NCI-H2107 treated with DMSO at 0.1 percent for 48 hours (cell line): ENCODE data around the gene TRMT13.
A peak's percentile ranks its signal among the peaks of the same experiment; 100 is the strongest.

ENCODE experiments used
- DNase-seq: peaks from one replicate; lab custom pipeline; 2025; ENCODE audit not compliant: unreplicated experiment; lab: John Stamatoyannopoulos, UW

The TRMT13 gene, protein sequence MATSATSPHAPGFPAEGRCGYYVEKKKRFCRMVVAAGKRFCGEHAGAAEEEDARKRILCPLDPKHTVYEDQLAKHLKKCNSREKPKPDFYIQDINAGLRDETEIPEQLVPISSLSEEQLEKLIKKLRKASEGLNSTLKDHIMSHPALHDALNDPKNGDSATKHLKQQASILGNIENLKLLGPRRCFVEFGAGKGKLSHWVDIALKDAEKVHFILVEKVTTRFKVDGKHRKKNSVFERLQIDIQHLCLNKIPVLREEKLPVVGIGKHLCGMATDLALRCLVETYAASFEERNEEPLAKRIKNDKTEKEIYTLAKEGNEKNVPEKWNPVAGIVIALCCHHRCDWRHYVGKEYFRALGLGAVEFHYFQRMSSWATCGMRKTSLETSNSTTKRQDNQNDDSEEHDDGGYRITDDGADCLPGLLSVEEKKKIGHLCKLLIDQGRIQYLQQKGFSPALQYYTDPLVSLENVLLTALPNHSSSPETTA

GRCh38 chr1:100132566-100133477, at the start of gene TRMT13, which contains the start of gene SASS6:
Gene TRMT13 (plus strand): TSS chr1:100133163. CDS start chr1:100133169, 6 bp downstream.
Gene SASS6 (minus strand): TSS chr1:100132930. CDS start chr1:100132814, 116 bp downstream.
- DNase-seq = peak; percentile 98

- no peak for DNase-seq
Measured at GRCh38 chr1:100087396-100087795, 45.6 kb upstream of the TRMT13 start.

GRCh38 chr1:100089082-100089481, 43.9 kb upstream of the TRMT13 start:
- no peak for DNase-seq

DNA sequence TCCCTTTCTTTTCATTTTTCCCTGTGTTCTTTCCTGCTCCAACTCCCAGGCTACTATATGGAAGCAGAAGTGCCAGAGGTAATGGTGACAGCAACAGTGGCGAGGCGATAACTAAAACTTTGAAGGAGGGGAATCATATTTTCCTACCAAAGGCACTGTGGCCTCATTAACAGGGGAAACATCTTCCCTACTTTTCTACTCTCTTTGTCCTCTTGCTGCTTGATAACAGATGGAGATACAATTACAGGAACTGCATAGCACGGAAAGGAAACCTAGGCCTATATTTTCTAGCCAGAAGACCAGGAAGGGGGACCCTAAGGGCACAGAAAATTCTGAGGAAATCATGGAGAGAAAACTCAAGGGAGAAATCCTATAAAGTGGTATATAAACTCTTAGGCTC, 42.5 kb upstream of the TRMT13 start:
- no peak for DNase-seq

DNA sequence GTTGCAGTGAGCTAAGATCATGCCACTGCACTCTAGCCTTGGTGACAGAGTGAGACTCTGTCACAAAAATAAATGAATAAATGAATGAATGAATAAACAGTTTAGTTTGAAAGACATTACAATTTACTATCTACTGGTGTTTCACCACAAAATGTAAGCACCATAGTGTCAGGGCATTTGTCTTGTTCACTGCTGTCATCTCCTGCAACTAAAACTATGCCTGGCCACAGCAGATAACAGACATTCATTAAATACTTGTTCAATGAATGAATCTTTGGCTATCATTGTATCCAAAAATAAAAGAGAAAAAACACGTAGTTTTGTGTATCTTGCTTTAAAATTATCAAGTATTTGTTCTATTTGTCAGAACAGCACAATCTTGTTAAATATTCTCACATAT, 32.8 kb upstream of the TRMT13 start:
- no peak for DNase-seq

DNA sequence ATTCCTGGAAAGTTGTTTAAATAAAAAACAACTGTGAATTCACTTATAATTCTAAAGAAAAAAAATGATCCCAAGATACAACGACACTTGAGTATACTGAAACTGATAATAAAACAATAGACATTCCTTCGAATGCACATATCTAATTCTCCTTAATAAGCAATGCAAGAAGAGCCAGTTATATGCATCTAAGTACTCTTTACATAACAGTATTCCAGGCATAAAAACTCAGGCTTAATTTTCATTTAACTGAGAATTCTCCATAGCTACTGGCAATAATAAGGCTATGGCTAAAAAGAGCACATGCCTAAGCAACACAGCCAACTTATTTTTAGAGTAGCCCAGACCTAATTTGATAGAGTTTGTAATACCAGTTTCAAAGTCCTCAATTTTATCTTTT, 31.4 kb upstream of the TRMT13 start:
- no peak for DNase-seq

- DNase-seq = no peak
Measured at GRCh38 chr1:100107696-100108095, 25.3 kb upstream of the TRMT13 start.

GRCh38 chr1:100109554-100110066, 23.4 kb upstream of the TRMT13 start:
- no peak for DNase-seq

DNA sequence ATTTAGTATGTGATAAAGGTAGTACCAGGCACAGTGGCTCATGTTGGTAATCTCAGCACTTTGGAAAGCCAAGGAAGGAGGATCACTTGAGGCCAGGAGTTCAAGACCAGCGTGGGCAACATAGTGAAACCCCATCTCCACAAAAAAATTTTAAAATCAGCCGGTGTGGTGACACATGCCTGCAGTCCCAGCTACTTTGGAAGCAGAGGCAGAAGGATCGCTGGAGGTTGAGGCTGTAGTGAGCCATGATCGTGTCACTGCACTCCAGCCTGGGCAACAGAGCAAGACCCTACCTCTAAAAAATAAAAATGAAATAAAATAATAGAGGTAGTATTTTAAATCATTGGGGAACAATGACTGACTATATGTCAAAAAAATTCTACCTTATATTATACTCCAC, 17.4 kb upstream of the TRMT13 start:
- no peak for DNase-seq

DNA sequence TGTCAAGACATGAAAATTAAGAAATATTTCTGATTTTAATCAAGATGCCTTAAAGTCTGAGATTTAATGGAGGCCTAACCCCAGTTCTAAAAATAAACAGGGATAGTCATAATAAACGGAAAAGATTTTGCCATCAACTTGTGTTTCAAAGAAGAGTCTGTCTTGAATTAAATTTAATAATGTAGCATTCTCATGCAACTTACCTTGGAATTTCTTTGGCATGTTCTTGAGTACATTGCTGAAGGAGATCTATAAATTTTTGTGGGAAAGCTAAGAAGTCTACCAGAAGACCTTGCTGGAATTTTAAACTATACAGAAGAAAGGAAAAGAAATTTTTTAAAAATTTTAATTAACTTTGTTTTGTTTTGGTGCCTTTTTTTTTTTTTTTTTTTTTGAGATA, 10.8 kb upstream of the TRMT13 start:
- DNase-seq = no peak

GRCh38 chr1:100127226-100127625, 5.7 kb upstream of the TRMT13 start:
- no peak for DNase-seq

DNA sequence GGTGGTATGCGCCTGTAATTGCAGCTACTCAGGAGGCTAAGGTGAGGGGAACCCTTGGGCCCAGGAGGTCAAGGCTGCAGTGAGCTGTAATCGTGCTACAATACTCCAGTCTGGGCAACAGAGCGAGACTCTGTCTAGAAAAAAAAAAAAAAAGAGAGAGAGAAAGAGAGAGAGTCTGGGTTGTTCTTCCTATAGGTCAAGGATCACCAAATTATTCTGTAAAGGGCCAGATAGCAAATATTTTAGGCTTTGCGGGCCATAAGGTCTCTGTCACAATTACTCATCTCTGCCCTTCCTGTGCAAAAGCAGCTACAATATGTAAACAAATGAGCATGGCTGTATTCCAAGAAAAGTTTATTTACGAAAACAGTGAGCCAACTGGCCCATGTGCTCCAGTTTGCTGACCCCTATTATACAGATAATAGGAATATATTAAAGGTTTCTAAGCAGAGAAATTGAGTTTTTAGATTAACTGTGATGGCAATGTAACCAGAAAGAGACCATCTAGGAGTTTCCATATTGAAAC, 2.3 kb upstream of the TRMT13 start:
- DNase-seq = no peak

- no peak for DNase-seq
Measured at GRCh38 chr1:100131623-100132022, 1.3 kb upstream of the TRMT13 start.

DNA sequence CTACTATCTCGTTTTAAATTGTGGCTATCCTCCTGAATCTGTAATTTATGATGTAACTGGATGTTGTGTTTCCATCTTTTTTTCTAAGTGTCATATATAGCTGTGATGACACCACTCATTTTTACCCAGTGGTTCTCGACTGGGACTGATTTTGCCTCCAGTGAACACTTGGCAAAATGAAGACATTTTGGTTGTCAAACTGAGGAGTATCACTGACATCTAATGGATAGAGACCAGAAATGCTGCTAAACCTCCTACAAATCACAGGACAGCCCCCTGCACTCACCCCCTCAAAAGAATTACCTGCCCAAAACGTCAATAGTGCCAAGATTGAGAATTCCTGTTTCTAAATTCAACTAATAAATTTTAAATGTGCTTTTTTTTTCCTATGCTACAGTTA, 1.9 kb downstream of the TRMT13 start:
- no peak for DNase-seq

DNA sequence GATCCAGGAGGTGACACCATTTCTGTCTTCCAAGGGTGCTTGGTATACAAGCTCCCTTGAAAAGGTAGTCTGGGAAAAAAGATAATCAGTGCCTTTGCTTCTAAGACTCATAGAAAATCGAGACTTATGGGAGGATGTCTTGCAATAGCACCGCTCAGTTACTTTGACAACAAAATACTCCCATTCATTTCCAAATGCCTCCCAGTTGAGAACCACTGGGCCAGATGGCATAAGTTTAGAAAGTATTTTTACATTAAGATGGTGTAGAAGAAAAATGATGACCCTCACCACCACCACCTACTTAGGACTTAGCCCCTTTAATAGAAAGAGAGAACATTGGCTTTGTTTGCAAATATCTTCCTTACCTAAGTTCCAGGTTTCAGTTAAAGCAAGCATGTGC, 4.6 kb downstream of the TRMT13 start:
- no peak for DNase-seq

DNA sequence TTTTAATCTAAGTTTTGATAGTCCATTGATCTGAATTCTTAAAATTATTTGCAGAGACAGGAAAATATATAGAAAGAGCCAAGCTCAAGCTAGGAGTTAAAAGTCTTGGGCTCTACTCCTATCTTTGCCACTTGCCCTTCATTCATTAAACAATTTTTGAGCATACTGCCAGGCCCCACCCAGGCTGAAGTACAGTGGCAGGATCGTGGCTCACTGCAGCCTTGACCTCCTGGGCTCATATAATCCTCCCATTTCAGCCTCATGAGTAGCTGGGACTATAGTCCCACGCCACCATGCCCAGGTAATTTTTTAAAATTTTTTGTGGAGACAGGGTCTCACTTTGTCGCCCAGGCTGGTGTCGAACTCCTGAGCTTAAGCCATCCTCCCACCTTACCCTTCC, 8.2 kb downstream of the TRMT13 start:
- DNase-seq = no peak

DNA sequence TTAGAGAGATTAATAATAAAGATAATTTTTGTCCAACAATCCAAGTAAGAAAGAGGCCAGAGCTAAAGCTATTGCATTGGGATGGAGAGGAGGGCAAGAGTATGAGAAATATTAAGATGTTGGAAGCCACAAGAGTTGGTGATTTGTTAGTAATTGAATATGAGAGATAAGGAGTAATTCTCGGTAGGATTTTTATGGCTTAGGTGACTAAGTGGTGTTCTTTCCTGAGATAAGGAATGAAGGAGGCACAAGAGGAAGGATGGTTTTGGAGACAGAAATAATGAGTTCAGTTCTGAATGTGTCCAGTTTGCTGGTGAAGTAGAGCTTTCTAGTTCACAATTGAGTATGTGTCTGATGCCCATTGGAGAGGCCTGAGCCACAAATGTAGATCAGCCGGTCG, 9.4 kb downstream of the TRMT13 start:
- DNase-seq = no peak

GRCh38 chr1:100145116-100145515, 12.2 kb downstream of the TRMT13 start:
- no peak for DNase-seq

- DNase-seq = no peak
Measured at GRCh38 chr1:100146958-100147357, 14.0 kb downstream of the TRMT13 start.

GRCh38 chr1:100147875-100148274, 14.9 kb downstream of the TRMT13 start:
- DNase-seq = no peak

GRCh38 chr1:100151679-100152078, 18.7 kb downstream of the TRMT13 start:
- DNase-seq = no peak
